DND-41 (cell line): ENCODE measurements around the gene USP32.

Experiments
- ATAC-seq: fragments of 200-7000 bp; cut with Tn5 transposase; 3 replicates; pipeline ENCODE4 v1.9.1; 2021; ENCODE audit warnings: low read depth; ENCODE audit not compliant: insufficient read depth
- DNase-seq: peaks from one replicate; pipeline ENCODE4 v3.0.0-alpha.2; 2020
- H2AFZ ChIP-seq: 2 replicates; pipeline ENCODE4 v1.6.0; 2012; ENCODE audit warnings: low read depth, low read length
- H3K27ac ChIP-seq: 2 replicates; pipeline ENCODE4 v1.5.1; 2012; ENCODE audit warnings: low read length, inconsistent platforms
- H3K27me3 ChIP-seq: fragments of 200-600 bp; sonication (generic); 2 replicates; pipeline ENCODE4 v1.6.0; 2012; ENCODE audit warnings: low read length, mild to moderate bottlenecking, inconsistent platforms; ENCODE audit not compliant: insufficient read depth, poor library complexity
- H3K36me3 ChIP-seq: 2 replicates; pipeline ENCODE4 v1.5.1; 2012; ENCODE audit warnings: low read length, inconsistent platforms; ENCODE audit not compliant: insufficient read depth
- H3K4me1 ChIP-seq: 2 replicates; pipeline ENCODE4 v1.5.1; 2012; ENCODE audit warnings: mild to moderate bottlenecking, low read length; ENCODE audit not compliant: insufficient read depth
- H3K4me2 ChIP-seq: 2 replicates; pipeline ENCODE4 v1.6.0; 2012; ENCODE audit warnings: mild to moderate bottlenecking, moderate library complexity, low read length, inconsistent platforms; ENCODE audit not compliant: insufficient read depth
- H3K4me3 ChIP-seq, 2 experiments: fragments of 200-600 bp in 1 of 2; shearing (Covaris generic) in 1 of 2; 2 replicates each; pipeline ENCODE4 v1.5.1; 2012 to 2016; ENCODE audit warnings: inconsistent platforms in 2 of 2, low read length in 2 of 2, mild to moderate bottlenecking in 2 of 2, low read depth in 1 of 2, moderate library complexity in 1 of 2
- H3K79me2 ChIP-seq: 2 replicates; pipeline ENCODE4 v1.6.0; 2012; ENCODE audit warnings: low read length, inconsistent platforms; ENCODE audit not compliant: insufficient read depth
- H3K9ac ChIP-seq: 2 replicates; pipeline ENCODE4 v1.6.0; 2012; ENCODE audit warnings: low read depth, mild to moderate bottlenecking, inconsistent platforms, low read length, moderate library complexity
- H3K9me3 ChIP-seq: 2 replicates; pipeline ENCODE4 v1.5.1; 2012; ENCODE audit warnings: low read length, moderate library complexity, mild to moderate bottlenecking, inconsistent platforms; ENCODE audit not compliant: insufficient read depth, severe bottlenecking
- H4K20me1 ChIP-seq: 2 replicates; pipeline ENCODE4 v1.6.0; 2012; ENCODE audit warnings: low read length; ENCODE audit not compliant: insufficient read depth
- EZH2 ChIP-seq: IDR thresholded peaks from 3 replicates; pipeline ENCODE4 v1.6.1; 2012; ENCODE audit warnings: borderline replicate concordance, low read depth, mild to moderate bottlenecking, moderate library complexity, low read length, inconsistent platforms; ENCODE audit not compliant: severe bottlenecking
- TF ChIP-seq, protein P1 (sequence below): IDR thresholded peaks from 2 replicates; pipeline ENCODE4 v1.5.1; 2012; ENCODE audit warnings: borderline replicate concordance, low read length, moderate library complexity, mild to moderate bottlenecking; ENCODE audit not compliant: poor library complexity, severe bottlenecking; ENCODE audit errors: extremely low read depth

USP32 gene

DNA sequence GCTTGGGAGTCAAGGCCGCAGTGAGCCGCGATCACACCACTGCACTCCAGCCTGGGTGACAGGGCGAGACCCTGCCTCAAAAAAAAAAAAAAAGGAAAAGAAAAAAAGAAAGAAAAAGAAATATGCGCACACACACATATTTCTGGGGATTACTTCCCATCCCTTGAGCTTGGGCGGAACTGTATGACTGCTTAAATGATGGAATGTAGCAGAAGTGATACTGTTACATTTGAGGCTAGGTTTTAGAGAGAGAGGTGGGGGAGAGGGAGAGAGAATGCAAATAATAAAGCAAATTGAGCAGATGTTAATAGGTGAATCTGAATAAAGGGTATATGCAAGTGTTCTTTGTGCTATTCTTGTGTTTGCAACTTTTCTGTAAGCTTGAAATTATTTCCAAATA lies 12.0 kb upstream of the USP32 start:
- H2AFZ ChIP-seq, result no peak overlapping the region

GRCh38 chr17:60403523-60403810 lies 11.5 kb upstream of the USP32 start:
- H3K27me3 ChIP-seq, result no peaks in the 10 kb centered on the region
- DNase-seq, result no peak
- no peak for ATAC-seq
- H3K9ac ChIP-seq, result no peak overlapping the region
- H3K4me1 ChIP-seq, result peaks cover 1% of the 10 kb centered on the region
- H3K9me3 ChIP-seq, result no peaks in the 10 kb centered on the region
- no peaks in the 10 kb centered on the region for H3K36me3 ChIP-seq
- H4K20me1 ChIP-seq, result no peaks in the 10 kb centered on the region
- TF ChIP-seq, protein P1, sequence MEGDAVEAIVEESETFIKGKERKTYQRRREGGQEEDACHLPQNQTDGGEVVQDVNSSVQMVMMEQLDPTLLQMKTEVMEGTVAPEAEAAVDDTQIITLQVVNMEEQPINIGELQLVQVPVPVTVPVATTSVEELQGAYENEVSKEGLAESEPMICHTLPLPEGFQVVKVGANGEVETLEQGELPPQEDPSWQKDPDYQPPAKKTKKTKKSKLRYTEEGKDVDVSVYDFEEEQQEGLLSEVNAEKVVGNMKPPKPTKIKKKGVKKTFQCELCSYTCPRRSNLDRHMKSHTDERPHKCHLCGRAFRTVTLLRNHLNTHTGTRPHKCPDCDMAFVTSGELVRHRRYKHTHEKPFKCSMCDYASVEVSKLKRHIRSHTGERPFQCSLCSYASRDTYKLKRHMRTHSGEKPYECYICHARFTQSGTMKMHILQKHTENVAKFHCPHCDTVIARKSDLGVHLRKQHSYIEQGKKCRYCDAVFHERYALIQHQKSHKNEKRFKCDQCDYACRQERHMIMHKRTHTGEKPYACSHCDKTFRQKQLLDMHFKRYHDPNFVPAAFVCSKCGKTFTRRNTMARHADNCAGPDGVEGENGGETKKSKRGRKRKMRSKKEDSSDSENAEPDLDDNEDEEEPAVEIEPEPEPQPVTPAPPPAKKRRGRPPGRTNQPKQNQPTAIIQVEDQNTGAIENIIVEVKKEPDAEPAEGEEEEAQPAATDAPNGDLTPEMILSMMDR, result no peak
- no peak for TF ChIP-seq EZH2
- H3K27ac ChIP-seq, result no peak overlapping the region
- H3K4me2 ChIP-seq, result no peak overlapping the region
- H2AFZ ChIP-seq, result no peak overlapping the region
- H3K79me2 ChIP-seq, result no peaks in the 10 kb centered on the region
- no peak overlapping the region for H3K4me3 ChIP-seq

More for the DNA sequence above, 12.0 kb upstream of the USP32 start:
- Histone ChIP-seq H3K4me3 (no peak overlapping the region), H3K4me1 (no peaks in the 10 kb centered on the region), H4K20me1 (no peaks in the 10 kb centered on the region), H3K27me3 (no peaks in the 10 kb centered on the region), H3K79me2 (no peaks in the 10 kb centered on the region), H3K9me3 (no peaks in the 10 kb centered on the region), H3K9ac (no peak overlapping the region), H3K27ac (no peak overlapping the region), H3K4me2 (no peak overlapping the region), H3K36me3 (no peaks in the 10 kb centered on the region)
- DNase-seq (no peak), ATAC-seq (no peak)
- TF ChIP-seq, protein P1, result no peak
- TF ChIP-seq EZH2, result no peak

DNA sequence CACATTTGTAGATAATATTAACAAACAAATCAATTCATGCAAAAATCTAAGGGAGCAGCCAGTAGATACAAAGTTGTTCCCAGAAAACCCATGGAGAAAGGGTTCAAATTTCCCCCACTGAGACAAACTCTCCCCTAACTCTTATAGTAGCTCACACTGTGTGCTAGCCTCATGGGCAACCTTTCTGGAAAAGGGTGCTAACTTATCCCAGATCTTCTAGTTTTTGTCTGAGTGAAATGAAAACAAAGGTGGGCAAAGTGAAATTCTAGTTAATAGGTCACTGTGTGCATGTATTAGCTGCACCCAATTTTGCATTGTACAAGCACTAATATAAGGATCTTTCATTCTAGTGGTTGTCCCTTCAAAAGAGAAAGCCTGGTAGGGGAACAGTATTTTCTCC lies 9.9 kb upstream of the USP32 start:
- no peaks in the 10 kb centered on the region for H3K79me2 ChIP-seq
- ATAC-seq (no peak), DNase-seq (no peak)
- no peaks in the 10 kb centered on the region for H4K20me1 ChIP-seq
- no peaks in the 10 kb centered on the region for H3K36me3 ChIP-seq
- no peak overlapping the region for H3K27ac ChIP-seq
- H3K27me3 ChIP-seq, result no peaks in the 10 kb centered on the region
- no peak for TF ChIP-seq EZH2
- TF ChIP-seq, protein P1, result no peak
- no peak overlapping the region for H2AFZ ChIP-seq
- H3K9ac ChIP-seq, result no peak overlapping the region
- H3K4me3 ChIP-seq, result no peak overlapping the region
- H3K9me3 ChIP-seq, result no peaks in the 10 kb centered on the region
- H3K4me2 ChIP-seq, result no peak overlapping the region
- peaks cover 8% of the 10 kb centered on the region for H3K4me1 ChIP-seq

DNA sequence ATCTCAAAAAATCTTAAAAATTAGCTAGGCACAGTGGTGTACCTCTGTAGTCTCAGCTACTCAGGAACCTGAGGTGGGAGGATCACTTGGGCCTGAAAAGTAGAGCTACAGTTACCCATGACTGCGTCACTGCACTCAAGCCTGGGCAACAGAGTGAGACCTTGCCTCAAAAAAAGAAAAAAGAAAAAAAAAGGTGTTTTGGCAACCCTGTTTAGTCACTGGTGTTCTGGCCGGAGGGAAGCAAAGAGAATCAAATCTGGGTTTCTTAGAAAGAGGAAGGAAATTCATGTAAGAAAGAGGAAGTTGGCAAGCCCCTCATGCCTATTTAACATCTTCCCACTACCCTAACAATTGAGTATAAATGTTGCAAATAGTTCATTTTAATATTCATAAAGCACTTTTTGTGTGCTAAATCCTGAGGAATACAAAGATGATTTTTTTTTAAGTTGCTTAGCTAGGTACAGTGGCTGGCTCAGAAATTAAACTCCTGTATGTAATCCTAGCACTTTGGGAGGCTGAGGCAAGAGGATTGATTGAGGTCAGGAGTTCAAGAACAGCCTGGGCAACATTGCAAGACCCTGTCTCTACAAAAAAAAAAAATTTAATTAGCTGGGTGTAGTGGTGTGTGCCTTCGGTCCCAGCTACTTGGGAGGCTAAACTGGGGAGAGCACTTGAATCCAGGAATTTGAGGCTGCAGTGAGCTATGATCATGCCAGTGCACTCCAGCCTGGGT lies 6.5 kb upstream of the USP32 start:
- Histone ChIP-seq H3K27ac (no peak overlapping the region), H3K27me3 (no peaks in the 10 kb centered on the region), H3K9me3 (no peaks in the 10 kb centered on the region), H3K4me1 (peaks cover 10% of the 10 kb centered on the region), H3K79me2 (no peaks in the 10 kb centered on the region), H3K4me3 (no peak overlapping the region), H3K9ac (no peak overlapping the region), H3K4me2 (no peak overlapping the region), H2AFZ (no peak overlapping the region), H3K36me3 (no peaks in the 10 kb centered on the region), H4K20me1 (no peaks in the 10 kb centered on the region)
- DNase-seq, result no peak
- ATAC-seq, result peak; percentile 44
- no peak for TF ChIP-seq EZH2
- TF ChIP-seq, protein P1, result no peak
